Activated T-cell treated with anti-CD3 and anti-CD28 coated beads, Interleukin-2, amount 50 U/mL, for 24 hours (primary cell): ENCODE results near the gene DDX20.

Experiments
- DNase-seq: peaks from one replicate; pipeline ENCODE4 v3.0.0-alpha.2; 2020
- H3K27ac Mint-ChIP-seq: 2 replicates; pipeline ENCODE4 v1.8.0; 2020; ENCODE audit warnings: mild to moderate bottlenecking, mixed read lengths
- H3K27me3 Mint-ChIP-seq: 2 replicates; pipeline ENCODE4 v1.8.0; 2020; ENCODE audit warnings: mixed read lengths
- H3K36me3 Mint-ChIP-seq: 2 replicates; pipeline ENCODE4 v1.8.0; 2020; ENCODE audit warnings: low read depth, mixed read lengths
- H3K4me1 Mint-ChIP-seq: 2 replicates; pipeline ENCODE4 v1.8.0; 2020; ENCODE audit warnings: low read depth, mixed read lengths
- H3K4me3 Mint-ChIP-seq: 2 replicates; pipeline ENCODE4 v1.8.0; 2020; ENCODE audit warnings: mild to moderate bottlenecking, moderate library complexity, mixed read lengths
- H3K9me3 Mint-ChIP-seq: 2 replicates; pipeline ENCODE4 v1.8.0; 2020; ENCODE audit warnings: mixed read lengths

Gene DDX20

GRCh38 chr1:111755331-111756123 is at the start of gene DDX20:
DDX20 (plus strand) TSS chr1:111755901; CDS start chr1:111755925, 24 bp downstream.
- H3K9me3 Mint-ChIP-seq, result no peaks in the 10 kb centered on the region
- peak; percentile 95 for DNase-seq
- peak within 1 kb of the TSS; percentile 89 for H3K4me3 Mint-ChIP-seq
- H3K27ac Mint-ChIP-seq, result peak within 1 kb of the TSS; percentile 99
- peaks cover 48% of the 10 kb centered on the region for H3K36me3 Mint-ChIP-seq
- peaks cover 45% of the 10 kb centered on the region for H3K4me1 Mint-ChIP-seq
- no peaks in the 10 kb centered on the region for H3K27me3 Mint-ChIP-seq

GRCh38 chr1:111706921-111707320 is 48.8 kb upstream of the DDX20 start:
- peaks cover 93% of the 10 kb centered on the region for H3K36me3 Mint-ChIP-seq
- H3K9me3 Mint-ChIP-seq, result no peaks in the 10 kb centered on the region
- no peak overlapping the region for H3K4me3 Mint-ChIP-seq
- H3K27ac Mint-ChIP-seq, result peak overlapping the region; percentile 84
- DNase-seq, result no peak
- H3K27me3 Mint-ChIP-seq, result no peaks in the 10 kb centered on the region
- peaks cover 44% of the 10 kb centered on the region for H3K4me1 Mint-ChIP-seq

- no peak for DNase-seq
- Mint-ChIP-seq H3K27ac (peak overlapping the region; percentile 74), H3K4me3 (no peak overlapping the region), H3K4me1 (peaks cover 39% of the 10 kb centered on the region), H3K27me3 (no peaks in the 10 kb centered on the region), H3K9me3 (no peaks in the 10 kb centered on the region), H3K36me3 (peaks cover 92% of the 10 kb centered on the region)
Observed at GRCh38 chr1:111707906-111708305, 47.8 kb upstream of the DDX20 start.

GRCh38 chr1:111709986-111710385 is 45.7 kb upstream of the DDX20 start:
- Mint-ChIP-seq H3K9me3 (no peaks in the 10 kb centered on the region), H3K36me3 (peaks cover 85% of the 10 kb centered on the region), H3K27ac (peak overlapping the region; percentile 74), H3K4me3 (no peak overlapping the region), H3K4me1 (peaks cover 43% of the 10 kb centered on the region), H3K27me3 (no peaks in the 10 kb centered on the region)
- no peak for DNase-seq

- Mint-ChIP-seq H3K9me3 (no peaks in the 10 kb centered on the region), H3K36me3 (peaks cover 49% of the 10 kb centered on the region), H3K27ac (no peak overlapping the region), H3K4me3 (no peak overlapping the region), H3K4me1 (peaks cover 17% of the 10 kb centered on the region), H3K27me3 (no peaks in the 10 kb centered on the region)
- no peak for DNase-seq
Observed at GRCh38 chr1:111716333-111716732, 39.4 kb upstream of the DDX20 start.

- H3K9me3 Mint-ChIP-seq, result no peaks in the 10 kb centered on the region
- peak overlapping the region; percentile 14 for H3K27ac Mint-ChIP-seq
- H3K36me3 Mint-ChIP-seq, result peaks cover 38% of the 10 kb centered on the region
- no peak overlapping the region for H3K4me3 Mint-ChIP-seq
- no peak for DNase-seq
- peaks cover 17% of the 10 kb centered on the region for H3K4me1 Mint-ChIP-seq
- no peaks in the 10 kb centered on the region for H3K27me3 Mint-ChIP-seq
Observed at GRCh38 chr1:111717450-111717849, 38.3 kb upstream of the DDX20 start.

GRCh38 chr1:111719135-111719534 is 36.6 kb upstream of the DDX20 start:
- H3K27ac Mint-ChIP-seq, result no peak overlapping the region

GRCh38 chr1:111719674-111720132 is 36.0 kb upstream of the DDX20 start:
- no peaks in the 10 kb centered on the region for H3K27me3 Mint-ChIP-seq
- H3K36me3 Mint-ChIP-seq, result peaks cover 26% of the 10 kb centered on the region
- peak overlapping the region; percentile 58 for H3K27ac Mint-ChIP-seq
- H3K4me1 Mint-ChIP-seq, result peaks cover 24% of the 10 kb centered on the region
- no peak overlapping the region for H3K4me3 Mint-ChIP-seq
- no peak for DNase-seq
- no peaks in the 10 kb centered on the region for H3K9me3 Mint-ChIP-seq

More at GRCh38 chr1:111719135-111719534, 36.6 kb upstream of the DDX20 start:
- no peak overlapping the region for H3K4me3 Mint-ChIP-seq
- DNase-seq, result no peak
- H3K9me3 Mint-ChIP-seq, result no peaks in the 10 kb centered on the region
- H3K36me3 Mint-ChIP-seq, result peaks cover 32% of the 10 kb centered on the region
- peaks cover 26% of the 10 kb centered on the region for H3K4me1 Mint-ChIP-seq
- H3K27me3 Mint-ChIP-seq, result no peaks in the 10 kb centered on the region

- Mint-ChIP-seq H3K4me1 (peaks cover 24% of the 10 kb centered on the region), H3K9me3 (no peaks in the 10 kb centered on the region), H3K27ac (peak overlapping the region; percentile 58), H3K4me3 (no peak overlapping the region), H3K36me3 (peaks cover 19% of the 10 kb centered on the region), H3K27me3 (no peaks in the 10 kb centered on the region)
- no peak for DNase-seq
Observed at GRCh38 chr1:111720274-111720976, 35.3 kb upstream of the DDX20 start.

- H3K36me3 Mint-ChIP-seq, result peaks cover 12% of the 10 kb centered on the region
- no peaks in the 10 kb centered on the region for H3K27me3 Mint-ChIP-seq
- H3K27ac Mint-ChIP-seq, result peak overlapping the region; percentile 13
- peaks cover 24% of the 10 kb centered on the region for H3K4me1 Mint-ChIP-seq
- DNase-seq, result no peak
- H3K4me3 Mint-ChIP-seq, result no peak overlapping the region
- no peaks in the 10 kb centered on the region for H3K9me3 Mint-ChIP-seq
Observed at GRCh38 chr1:111720977-111721786, 34.5 kb upstream of the DDX20 start.

- DNase-seq, result no peak
- no peaks in the 10 kb centered on the region for H3K9me3 Mint-ChIP-seq
- H3K4me3 Mint-ChIP-seq, result no peak overlapping the region
- no peaks in the 10 kb centered on the region for H3K36me3 Mint-ChIP-seq
- no peaks in the 10 kb centered on the region for H3K27me3 Mint-ChIP-seq
- H3K27ac Mint-ChIP-seq, result peak overlapping the region; percentile 18
- peaks cover 16% of the 10 kb centered on the region for H3K4me1 Mint-ChIP-seq
Observed at GRCh38 chr1:111723091-111723806, 32.5 kb upstream of the DDX20 start.

GRCh38 chr1:111723871-111724270 is 31.8 kb upstream of the DDX20 start:
- Mint-ChIP-seq H3K36me3 (no peaks in the 10 kb centered on the region), H3K27ac (no peak overlapping the region), H3K9me3 (no peaks in the 10 kb centered on the region), H3K4me1 (peaks cover 16% of the 10 kb centered on the region), H3K27me3 (no peaks in the 10 kb centered on the region), H3K4me3 (no peak overlapping the region)
- no peak for DNase-seq

- Mint-ChIP-seq H3K36me3 (no peaks in the 10 kb centered on the region), H3K27me3 (no peaks in the 10 kb centered on the region), H3K27ac (no peak overlapping the region), H3K4me1 (peaks cover 16% of the 10 kb centered on the region), H3K9me3 (no peaks in the 10 kb centered on the region), H3K4me3 (no peak overlapping the region)
- no peak for DNase-seq
Observed at GRCh38 chr1:111725192-111725591, 30.5 kb upstream of the DDX20 start.

- Mint-ChIP-seq H3K27ac (no peak overlapping the region), H3K4me1 (peaks cover 16% of the 10 kb centered on the region), H3K9me3 (no peaks in the 10 kb centered on the region), H3K4me3 (no peak overlapping the region), H3K36me3 (no peaks in the 10 kb centered on the region), H3K27me3 (no peaks in the 10 kb centered on the region)
- DNase-seq, result no peak
Observed at GRCh38 chr1:111727056-111727455, 28.6 kb upstream of the DDX20 start.
